Caki2 (cell line): ENCODE measurements around the gene PAK1. TPM values are rescaled to one million over a fixed set of nuclear protein-coding genes. Genes with fewer than 3 reads are reported as not detected.

Experiments used
- DNase-seq: peaks from one replicate; pipeline ENCODE4 v3.0.0-alpha.2; 2015; ENCODE audit warnings: low read depth
- in situ Hi-C: cut with HindIII; loops from 2 replicates; pipeline ENCODE4 v1.10.0; 2016; ENCODE audit warnings: low sequenced_read_pairs, low pct_unique_long_range_greater_than_20kb, mixed read lengths
- total RNA-seq: library from RNA; depleted of rRNA; stranded (reverse); fragments of >200 nt; shearing (Covaris generic); gene quantifications from 2 replicates; pipeline ENCODE4 v1.2.3, GENCODE V29; 2014; ENCODE audit warnings: low replicate concordance

The PAK1 gene
- total RNA-seq, 1 experiment from 2014 or later = 36.4 TPM

DNA sequence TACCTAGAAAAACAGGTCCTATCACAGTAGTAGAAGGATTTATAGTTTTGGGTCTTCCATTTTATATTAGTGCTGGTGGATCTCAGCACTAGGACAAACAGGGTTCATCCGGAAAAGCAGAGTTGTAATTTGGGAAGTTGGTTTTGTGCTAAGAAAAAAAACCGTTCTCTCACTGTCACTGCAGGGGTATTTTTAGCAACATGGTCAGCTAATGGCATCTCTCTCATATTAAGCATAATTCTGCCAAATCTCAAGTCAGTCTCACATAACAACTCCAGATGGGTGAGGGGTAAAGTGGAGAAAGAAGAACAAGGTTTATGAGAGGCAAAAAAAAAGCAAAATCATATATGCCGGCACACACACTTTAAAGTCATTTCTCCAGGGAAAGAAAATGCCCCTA, 120.8 kb downstream of the PAK1 start:
- in situ Hi-C loops = no loop called here
- no peak for DNase-seq

- no peak for DNase-seq
Observed at GRCh38 chr11:77351281-77351886, 122.5 kb downstream of the PAK1 start.

GRCh38 chr11:77347948-77348347, 125.9 kb downstream of the PAK1 start:
- no peak for DNase-seq
- in situ Hi-C loops = no loop called here

More at GRCh38 chr11:77351281-77351886, 122.5 kb downstream of the PAK1 start:
- in situ Hi-C loops = no loop called here

GRCh38 chr11:77346906-77347603, 126.8 kb downstream of the PAK1 start:
- DNase-seq = no peak
- in situ Hi-C loops = no loop called here

DNA sequence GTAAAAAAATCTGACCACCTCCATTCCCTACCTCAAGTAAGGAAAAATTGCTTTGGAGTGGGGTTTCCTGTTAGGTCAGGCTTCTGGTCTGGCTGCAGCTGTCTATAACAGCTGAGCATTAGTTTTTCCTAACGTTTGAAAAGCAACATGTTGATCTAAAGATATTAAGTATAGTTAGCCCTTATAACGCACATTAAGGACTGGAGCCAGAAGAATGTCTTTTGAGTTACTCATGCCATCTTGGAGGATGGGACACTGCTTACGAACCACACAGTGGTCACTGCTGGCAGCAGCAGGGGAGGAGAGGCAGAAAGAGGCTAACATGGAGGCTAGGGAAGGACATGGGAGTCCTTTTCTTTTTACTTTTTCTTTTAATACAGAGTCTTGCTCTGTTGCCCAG, 128.3 kb downstream of the PAK1 start:
- in situ Hi-C loops = no loop called here
- DNase-seq = no peak

GRCh38 chr11:77340501-77340900, 133.4 kb downstream of the PAK1 start:
- in situ Hi-C loops = no loop called here

GRCh38 chr11:77332259-77332658, 141.6 kb downstream of the PAK1 start:
- no peak for DNase-seq
- in situ Hi-C loops = no loop called here

More at GRCh38 chr11:77340501-77340900, 133.4 kb downstream of the PAK1 start:
- no peak for DNase-seq

- DNase-seq = no peak
- in situ Hi-C loops = no loop called here
Observed at GRCh38 chr11:77325159-77325558, 148.7 kb downstream of the PAK1 start.

- in situ Hi-C loops = no loop called here
- DNase-seq = no peak
Observed at GRCh38 chr11:77324508-77324907, 149.4 kb downstream of the PAK1 start.

- in situ Hi-C loops = no loop called here
- DNase-seq = no peak
Observed at GRCh38 chr11:77322926-77323590, 150.8 kb downstream of the PAK1 start.

DNA sequence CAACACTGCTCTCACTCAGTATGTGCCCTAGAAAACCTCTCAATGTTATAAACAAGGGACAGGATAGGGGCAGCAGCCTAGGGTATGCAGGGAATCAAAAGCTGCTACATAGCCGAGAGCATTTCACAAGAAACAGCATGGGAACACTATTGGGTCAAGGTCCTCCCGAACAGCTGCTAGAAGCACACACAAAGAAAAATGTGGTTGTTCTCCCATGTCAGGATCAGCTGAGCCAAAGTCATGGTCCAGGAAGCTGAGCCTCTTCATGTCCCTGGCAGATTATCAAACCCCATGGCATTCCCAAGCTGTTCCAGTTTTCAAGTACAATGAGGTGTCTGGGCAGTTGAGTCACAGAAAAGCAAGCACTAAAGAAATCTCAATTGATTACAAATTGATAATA, 151.4 kb downstream of the PAK1 start:
- no peak for DNase-seq

GRCh38 chr11:77320351-77320750, 153.5 kb downstream of the PAK1 start:
- no peak for DNase-seq
- in situ Hi-C loops = no loop called here

More for the DNA sequence above, 151.4 kb downstream of the PAK1 start:
- in situ Hi-C loops = no loop called here

DNA sequence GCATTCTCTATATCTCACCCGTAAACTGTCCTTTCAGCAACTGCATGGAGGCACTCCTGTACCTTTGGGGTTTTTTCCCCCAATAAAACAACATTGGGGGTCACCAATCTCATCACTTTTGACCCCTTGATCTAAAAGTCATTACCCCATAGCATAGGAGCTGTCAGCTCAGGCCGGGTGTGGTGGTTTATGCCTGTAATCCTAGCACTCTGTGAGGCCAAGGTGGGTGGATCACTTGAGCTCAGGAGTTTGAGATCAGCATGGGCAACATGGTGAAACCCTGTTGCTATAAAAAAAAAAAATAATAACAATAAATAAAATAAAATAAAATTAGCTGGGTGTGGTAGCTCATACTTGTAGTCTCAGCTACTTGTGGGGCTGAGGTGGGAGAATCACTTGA, 155.3 kb downstream of the PAK1 start:
- in situ Hi-C loops = no loop called here
- no peak for DNase-seq

DNA sequence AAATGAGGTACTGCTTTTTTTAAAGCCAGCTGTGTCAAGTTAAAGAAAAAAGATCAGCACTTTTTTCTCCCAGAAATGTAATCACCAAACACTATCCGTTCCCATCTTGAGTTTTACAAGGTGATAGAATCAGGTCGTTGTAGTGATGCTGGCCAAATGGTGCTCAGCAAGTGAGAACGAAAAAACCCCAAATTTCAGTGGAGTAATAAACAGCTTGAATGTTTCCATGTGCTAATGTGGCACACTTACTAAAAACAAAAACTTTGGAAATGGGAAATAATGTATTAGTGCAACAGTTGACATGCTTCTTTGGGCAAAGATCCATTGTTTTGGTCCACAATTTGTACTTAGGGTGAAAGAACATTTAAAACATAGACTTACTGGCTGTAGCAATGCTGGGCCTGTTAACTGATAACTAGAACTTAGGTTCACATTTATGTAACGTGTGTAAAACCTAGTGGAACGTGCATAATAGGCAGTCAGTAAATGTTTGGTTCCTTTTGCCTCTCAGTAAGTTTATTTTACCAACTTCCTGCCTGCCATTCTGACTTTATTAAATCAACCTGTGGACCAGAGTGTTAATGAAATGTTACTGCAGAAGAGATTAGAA, 157.1 kb downstream of the PAK1 start:
- no peak for DNase-seq
- in situ Hi-C loops = no loop called here

- in situ Hi-C loops = no loop called here
- no peak for DNase-seq
Observed at GRCh38 chr11:77312107-77312506, 161.8 kb downstream of the PAK1 start.

DNA sequence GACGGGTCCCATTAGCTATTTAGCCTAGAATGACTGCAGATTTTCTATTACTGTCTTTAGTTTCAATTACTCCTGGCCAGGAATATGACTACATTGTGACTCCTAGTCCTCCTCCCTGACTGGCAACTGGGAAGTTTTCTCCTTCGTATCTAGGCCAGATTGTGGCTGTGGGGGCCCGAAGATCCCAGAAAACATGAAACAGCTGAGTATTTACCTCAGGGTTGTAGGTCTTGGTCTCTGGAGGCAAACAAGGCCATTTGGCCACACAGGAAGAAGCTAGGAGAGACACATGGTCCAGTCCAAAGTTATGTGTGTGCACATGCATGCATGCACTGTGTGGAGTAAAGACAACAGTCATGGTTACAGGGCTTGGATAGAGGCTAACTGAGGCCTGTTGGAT, 162.2 kb downstream of the PAK1 start:
- DNase-seq = no peak
- in situ Hi-C loops = no loop called here

GRCh38 chr11:77310721-77311120, 163.2 kb downstream of the PAK1 start:
- in situ Hi-C loops = no loop called here
- no peak for DNase-seq

- no peak for DNase-seq
- in situ Hi-C loops = no loop called here
Observed at GRCh38 chr11:77309401-77310085, 164.4 kb downstream of the PAK1 start.

DNA sequence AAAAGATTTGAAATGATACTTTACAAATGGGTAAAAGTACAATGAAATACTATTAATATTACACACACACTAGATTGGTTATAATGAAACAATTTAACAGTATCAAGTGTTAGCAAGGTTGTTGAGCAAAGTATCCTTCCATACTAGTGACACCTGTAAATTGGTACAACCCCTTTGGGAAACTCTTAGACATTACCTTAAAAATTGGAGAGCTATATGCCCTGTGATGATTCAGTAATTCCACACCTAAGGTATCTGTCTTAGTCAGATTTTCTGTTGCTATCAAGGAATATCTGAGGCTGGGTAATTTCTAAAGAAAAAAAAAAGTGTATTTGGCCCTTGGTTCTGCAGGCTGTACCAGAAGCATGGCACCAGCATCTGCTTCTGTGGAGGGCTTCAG, 165.1 kb downstream of the PAK1 start:
- no peak for DNase-seq
- in situ Hi-C loops = no loop called here
